HG02981 (cell line): ENCODE results near the gene COMT.
A peak's percentile ranks its signal among the peaks of the same experiment; 100 is the strongest.
"Not testable (repeated sequence)": the region's sequence is repeated elsewhere in the genome, so short reads cannot be mapped to it uniquely, and the experiment has no call there.

Experiments used
- ATAC-seq: cut with Tn5 transposase; IDR thresholded peaks from one replicate; pipeline ENCODE4 v1.9.1; 2021; ENCODE audit warnings: mild to moderate bottlenecking, moderate library complexity; ENCODE audit not compliant: unreplicated experiment

Gene COMT

GRCh38 chr22:19941365-19942082 lies at the start of gene COMT, which contains the start of gene TXNRD2:
Gene COMT, plus strand, starts transcription at chr22:19941772. Its CDS starts 20,755 bp downstream, at chr22:19962527.
Gene TXNRD2, minus strand, starts transcription at chr22:19941818. Its CDS starts 15 bp downstream, at chr22:19941803.
- peak; percentile 68 for ATAC-seq

- no peak for ATAC-seq
Observed at GRCh38 chr22:19892257-19892879, 49.2 kb upstream of the COMT start.

DNA sequence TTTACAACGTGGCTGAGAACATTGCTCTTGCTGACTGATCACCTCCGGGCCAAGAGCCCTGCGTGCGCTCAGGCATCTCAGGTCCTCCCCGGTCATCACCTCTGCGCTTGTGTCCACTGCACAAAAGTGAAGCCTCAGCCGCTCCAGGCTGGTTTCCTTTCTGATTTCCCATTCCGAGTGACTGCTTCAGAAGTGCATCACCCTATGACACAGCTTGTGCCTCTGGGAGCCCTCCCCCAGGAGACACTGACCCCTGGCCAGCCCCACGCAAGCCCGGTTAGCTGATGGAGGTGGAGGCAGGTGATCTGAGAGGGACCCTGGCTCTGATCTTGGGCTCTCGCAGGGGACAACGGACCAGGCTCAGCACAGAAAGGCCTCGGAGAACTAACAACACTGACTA lies 48.6 kb upstream of the COMT start:
- no peak for ATAC-seq

DNA sequence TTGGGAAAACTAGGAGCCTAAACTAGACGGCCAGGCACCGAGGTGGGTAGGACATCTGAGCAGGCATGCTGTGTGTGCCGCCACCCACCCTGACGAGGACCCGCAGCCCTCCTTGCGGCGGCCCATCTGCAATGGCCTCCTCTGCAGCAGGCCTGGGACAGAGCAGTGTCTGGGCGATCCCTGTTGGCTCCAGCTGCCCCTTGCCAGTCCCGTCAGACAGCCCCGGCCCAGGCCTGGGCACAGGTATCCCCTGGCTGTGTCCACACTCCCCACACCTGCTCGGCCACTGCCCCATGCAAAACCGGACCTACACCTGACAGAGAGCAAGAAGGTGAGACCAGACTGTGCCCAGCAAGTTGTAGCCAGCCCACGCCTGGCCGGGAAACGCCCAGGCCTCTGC lies 48.2 kb upstream of the COMT start:
- no peak for ATAC-seq

DNA sequence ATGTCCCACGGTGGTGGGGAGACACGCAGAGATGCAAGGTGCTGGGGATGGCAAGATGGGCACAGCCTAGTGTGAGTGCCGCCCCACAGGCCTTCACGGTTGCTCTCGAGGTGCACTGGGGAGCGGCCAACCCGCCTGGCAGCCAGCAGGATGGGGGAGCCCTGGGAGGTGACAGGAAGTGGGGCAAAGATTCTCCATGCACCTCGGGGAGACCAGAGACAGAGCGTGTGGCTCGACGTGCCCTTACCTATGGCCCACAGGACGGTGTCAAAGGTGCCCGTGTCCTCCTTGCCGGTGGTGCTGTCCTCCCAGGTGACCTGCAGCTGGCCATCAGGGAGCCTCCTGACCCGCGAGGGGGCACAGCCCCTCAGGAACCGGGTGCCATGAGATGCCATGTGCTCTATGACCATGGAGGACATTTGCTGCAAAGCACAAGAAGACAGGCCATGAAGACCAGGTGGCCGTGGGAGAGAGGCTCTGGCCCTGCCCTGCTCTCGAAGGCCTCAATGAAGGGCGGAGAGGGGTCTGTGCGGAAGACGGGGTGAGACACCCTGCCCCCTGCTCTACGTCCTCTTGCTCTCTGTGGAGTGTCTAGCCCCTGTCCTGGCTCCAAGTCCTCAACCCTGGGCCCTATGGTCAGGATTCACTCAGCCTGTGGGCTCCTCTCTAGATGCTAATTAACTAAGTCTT lies 46.3 kb upstream of the COMT start:
- ATAC-seq: no peak

DNA sequence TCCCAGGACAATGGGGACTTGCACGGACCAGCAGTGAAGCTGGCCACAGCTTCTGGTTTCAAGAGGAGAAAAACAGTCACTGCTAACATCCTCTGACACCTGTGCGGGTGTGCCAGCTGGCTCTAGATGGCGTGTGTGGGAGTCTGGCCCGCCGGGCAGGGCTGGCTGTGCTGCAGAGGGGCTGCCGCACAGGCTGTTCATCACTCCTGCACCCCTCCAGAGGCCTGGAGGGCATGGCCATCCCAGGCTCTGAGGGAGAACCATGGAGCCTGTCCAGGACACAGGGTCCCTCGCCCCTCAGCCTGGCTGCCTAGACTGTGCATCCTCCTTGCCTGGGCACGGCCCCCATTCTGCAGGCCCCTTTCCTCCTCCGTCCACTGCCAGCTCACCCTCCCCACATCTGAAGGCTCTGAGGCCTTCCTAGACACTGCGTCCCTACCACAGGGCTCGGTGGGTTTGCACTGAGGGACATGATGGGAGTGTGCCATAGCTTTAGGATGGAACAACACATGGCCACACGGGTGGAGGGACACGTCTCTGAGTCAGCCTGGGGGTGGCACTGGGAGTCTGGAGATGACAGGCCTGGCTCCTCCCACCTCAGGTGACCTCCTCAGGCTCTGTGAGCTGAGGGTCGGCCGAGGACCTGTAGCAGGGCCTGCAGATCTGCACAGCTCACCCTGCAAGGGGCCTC lies 44.8 kb upstream of the COMT start:
- no peak for ATAC-seq

- ATAC-seq: no peak
Observed at GRCh38 chr22:19897726-19898125, 43.8 kb upstream of the COMT start.

GRCh38 chr22:19898145-19898544 lies 43.4 kb upstream of the COMT start:
- ATAC-seq: no peak

DNA sequence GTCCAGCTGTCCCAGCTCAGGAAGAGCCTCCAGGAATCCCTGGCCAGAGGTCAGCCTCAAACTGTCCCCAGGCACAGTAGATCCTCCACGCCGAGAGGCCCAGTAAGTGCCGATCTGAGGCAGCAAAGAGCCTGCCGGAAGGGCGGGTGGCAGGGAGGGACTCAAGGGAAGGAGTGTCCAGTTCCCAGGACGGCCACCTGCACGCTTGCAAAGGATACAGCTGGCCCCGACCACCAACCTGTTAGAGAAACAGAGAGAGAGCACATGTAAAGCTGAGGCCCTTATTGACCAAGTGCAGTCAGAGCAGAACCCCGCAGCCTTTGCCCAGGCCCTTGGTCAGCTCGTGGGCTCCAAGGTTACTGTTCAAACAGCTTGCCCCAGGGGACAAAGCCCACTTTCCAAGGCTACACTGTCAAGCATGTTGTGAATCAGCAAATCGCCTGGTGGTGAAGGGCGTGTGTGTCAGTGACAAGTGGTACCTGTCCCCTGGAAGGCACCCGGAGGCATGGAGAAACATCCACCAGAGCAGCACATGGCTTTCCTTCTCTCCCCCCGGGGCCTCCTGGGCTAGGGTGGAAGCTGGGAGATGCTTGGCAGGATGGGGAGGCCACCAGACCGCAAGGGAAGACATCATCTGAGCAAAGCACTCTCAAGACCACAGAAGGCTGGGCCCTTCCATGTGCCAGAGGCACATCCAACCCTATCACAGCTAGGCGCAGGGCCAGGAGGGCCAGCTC lies 42.6 kb upstream of the COMT start:
- no peak for ATAC-seq

GRCh38 chr22:19900707-19901436 lies 40.7 kb upstream of the COMT start:
- no peak for ATAC-seq

GRCh38 chr22:19901577-19902244 lies 39.9 kb upstream of the COMT start:
- ATAC-seq: no peak

DNA sequence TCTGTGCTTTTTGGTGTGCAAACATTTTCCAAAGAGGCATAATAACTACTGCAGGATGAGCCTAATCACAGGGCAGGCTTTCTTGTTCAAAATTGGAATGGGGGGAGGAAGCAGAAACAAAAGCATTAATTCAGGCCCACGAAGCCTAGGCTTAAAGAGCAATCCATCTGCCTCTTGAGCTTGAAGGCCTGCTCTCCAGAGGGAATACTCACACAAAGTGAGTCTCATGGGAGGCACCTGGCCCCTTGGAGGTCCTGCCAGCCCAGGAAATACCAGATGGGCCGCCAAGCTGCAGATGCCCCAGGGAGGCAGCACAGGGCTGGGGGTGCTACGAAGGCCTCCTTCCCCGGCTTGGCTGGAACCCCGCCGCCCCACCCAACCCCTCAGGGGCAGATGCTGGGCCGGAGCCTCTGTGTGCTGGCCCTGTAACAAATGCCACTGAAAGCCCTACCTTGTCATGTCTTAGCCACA lies 39.3 kb upstream of the COMT start:
- no peak for ATAC-seq

GRCh38 chr22:19903031-19903430 lies 38.5 kb upstream of the COMT start:
- ATAC-seq: no peak

DNA sequence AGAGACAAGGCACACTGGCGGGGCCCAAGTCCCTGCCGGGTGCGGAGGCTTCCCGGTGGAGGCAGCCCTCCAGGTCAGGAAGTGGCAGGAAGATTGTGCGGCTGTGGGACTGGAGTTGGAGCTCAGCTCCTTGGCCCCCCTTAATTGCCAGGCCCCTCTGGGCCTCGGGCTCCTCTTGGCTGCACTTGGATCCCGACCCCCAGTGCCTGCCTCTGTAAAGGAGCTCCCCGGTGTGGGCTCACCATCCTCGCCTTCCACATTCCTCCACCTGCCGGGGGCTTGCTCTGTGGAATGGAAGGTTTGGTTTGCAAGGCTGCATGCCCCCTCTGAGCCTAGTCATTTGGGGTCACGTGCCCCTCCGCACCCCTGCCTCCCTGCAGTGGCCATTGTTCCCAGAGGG lies 38.1 kb upstream of the COMT start:
- ATAC-seq: no peak

DNA sequence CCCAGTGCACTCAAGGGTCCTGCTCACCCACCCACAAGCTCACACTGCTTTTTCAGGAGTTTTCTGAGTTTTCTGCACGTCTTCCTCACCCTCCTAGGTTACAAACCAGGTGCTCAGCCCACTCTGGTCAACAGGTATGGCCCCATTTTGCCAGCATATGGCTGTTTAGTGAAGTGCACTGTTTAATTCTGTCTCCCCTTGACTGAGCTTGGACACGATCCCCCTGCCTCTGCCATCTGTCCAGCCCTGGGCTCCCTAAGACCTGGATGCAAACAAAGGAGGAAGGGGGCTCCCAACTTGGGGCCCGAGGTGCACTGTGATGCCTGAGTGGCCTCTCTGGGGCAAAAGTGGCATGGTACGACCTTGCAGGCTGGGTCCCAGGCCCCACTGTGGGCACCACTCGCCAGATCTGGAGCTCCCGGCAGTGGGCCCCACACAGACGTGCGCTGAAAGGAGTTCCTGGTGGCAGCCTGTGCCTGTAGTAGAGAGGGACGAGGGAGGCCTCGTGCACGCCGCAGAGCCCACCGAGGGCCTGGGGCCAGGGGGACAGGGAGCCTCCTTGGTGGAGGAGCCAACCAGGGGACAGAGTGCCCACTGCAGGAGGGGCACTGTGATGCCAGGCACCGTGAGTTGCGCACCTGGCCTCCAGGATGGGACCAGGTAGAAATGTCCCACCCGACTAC lies 37.3 kb upstream of the COMT start:
- no peak for ATAC-seq

DNA sequence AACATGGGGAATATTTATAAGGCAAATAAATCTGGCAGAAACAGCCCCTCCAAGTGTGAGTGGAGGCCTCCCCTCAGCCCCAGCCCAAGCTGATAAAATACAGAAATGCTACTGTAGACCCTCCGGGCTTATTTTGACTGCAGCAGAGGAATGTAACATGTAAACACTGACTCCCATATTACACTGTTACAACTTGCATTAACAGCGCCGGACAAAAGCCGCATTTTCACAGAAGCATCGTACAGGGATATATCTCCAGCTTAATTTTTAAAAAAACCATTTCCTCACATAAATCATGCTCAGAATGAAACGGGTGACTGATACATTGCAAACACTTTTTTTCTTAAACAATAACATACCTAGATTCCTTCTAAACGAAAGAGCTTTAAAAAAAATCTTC lies 36.6 kb upstream of the COMT start:
- no peak for ATAC-seq

DNA sequence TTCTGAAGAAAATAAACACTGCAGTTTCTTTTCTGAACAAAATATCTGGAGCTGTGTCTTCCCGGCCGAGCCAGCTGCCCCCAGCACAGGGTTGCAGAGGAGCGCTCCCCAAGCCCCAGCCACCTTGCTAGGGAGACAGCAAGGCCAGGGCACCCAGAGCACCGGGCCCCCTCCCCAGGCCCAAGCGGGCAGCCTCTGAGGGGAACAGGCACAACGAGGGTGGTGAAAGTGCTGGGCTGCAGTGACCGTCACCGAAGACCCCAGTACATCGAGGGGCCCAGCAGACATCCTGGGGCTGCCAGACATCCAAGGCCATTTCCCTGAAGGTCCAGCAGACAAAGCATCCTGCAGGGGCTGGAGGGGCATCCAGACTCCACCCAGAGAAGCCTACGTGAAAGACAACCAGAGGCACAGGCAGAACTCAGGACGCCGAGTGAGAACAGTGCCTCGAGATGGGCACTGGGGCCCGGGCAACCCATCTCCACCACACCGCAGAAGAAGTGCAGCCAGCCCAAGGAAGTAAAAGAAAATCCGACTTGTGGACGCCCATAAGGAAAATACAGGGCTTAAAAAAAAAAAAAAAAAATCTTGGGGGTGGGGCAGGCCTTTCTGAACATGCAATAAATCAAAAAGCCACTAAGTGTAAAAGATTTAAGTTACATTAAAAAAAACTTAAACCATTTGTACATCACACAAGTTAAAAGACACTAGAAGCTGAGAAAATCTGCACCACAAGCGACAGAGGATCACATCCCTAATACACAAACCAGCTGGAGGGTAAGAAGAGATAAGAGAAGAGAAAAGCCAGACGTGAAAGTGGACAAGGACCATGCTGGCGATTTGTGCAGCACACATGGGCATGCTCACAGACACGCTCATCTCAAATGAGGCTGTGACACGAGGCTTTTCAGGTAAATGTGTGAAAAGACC lies 36.0 kb upstream of the COMT start:
- no peak for ATAC-seq

DNA sequence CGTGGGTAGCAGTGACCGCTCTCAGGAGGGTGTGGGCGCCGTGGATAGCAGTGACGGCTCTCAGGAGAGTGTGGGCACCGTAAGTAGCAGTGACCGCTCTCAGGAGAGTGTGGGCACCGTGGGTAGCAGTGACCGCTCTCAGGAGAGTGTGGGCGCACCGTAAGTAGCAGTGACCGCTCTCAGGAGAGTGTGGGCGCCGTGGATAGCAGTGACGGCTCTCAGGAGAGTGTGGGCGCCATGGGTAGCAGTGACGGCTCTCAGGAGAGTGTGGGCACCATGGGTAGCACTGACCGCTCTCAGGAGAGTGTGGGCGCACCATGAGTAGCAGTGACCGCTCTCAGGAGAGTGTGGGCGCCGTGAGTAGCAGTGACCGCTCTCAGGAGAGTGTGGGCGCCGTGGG lies 34.7 kb upstream of the COMT start:
- ATAC-seq: not testable (repeated sequence)
